Breast epithelium (tissue), 3 donors: ENCODE measurements around the gene LYZ.

Experiments
- POLR2A ChIP-seq: fragments of 450-650 bp; IDR thresholded peaks from one replicate; pipeline ENCODE4 v1.6.1; 2016; ENCODE audit warnings: antibody characterized with exemption, mild to moderate bottlenecking, moderate library complexity
- POLR2AphosphoS5 ChIP-seq, 3 donors: sonication (generic); formaldehyde crosslinking; IDR thresholded peaks; one replicate each; pipeline ENCODE4 v1.6.1; 2017; ENCODE audit warnings: antibody characterized with exemption in 3 of 3
- TF ChIP-seq, protein P1 (sequence below), 3 donors: fragments of 450-650 bp; IDR thresholded peaks; one replicate each; pipeline ENCODE4 v1.5.1; 2016 to 2017; ENCODE audit warnings: antibody characterized with exemption in 3 of 3, mild to moderate bottlenecking in 3 of 3, moderate library complexity in 3 of 3

- TF ChIP-seq, protein P1, sequence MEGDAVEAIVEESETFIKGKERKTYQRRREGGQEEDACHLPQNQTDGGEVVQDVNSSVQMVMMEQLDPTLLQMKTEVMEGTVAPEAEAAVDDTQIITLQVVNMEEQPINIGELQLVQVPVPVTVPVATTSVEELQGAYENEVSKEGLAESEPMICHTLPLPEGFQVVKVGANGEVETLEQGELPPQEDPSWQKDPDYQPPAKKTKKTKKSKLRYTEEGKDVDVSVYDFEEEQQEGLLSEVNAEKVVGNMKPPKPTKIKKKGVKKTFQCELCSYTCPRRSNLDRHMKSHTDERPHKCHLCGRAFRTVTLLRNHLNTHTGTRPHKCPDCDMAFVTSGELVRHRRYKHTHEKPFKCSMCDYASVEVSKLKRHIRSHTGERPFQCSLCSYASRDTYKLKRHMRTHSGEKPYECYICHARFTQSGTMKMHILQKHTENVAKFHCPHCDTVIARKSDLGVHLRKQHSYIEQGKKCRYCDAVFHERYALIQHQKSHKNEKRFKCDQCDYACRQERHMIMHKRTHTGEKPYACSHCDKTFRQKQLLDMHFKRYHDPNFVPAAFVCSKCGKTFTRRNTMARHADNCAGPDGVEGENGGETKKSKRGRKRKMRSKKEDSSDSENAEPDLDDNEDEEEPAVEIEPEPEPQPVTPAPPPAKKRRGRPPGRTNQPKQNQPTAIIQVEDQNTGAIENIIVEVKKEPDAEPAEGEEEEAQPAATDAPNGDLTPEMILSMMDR (IDR thresholded peaks at IDR 0.05) = no peak
- TF ChIP-seq POLR2A (no peak), POLR2AphosphoS5 (IDR thresholded peaks at IDR 0.05) (no peak)
Observed at GRCh38 chr12:69337311-69338090, 10.7 kb upstream of the LYZ start.
